HEK293 (cell line): ENCODE data around the gene AGFG1.

Source experiments
- CTCF ChIA-PET: fragments of 350-600 bp; formaldehyde crosslinking; extraction: SDS; loops from one replicate; lab custom pipeline; 2021; ENCODE audit warnings: antibody characterized with exemption; lab: Yijun Ruan, JAX
- POLR2A ChIA-PET: fragments of 300-600 bp; formaldehyde crosslinking; extraction: SDS; loops from one replicate; lab custom pipeline; 2020; ENCODE audit warnings: antibody characterized with exemption, inconsistent platforms; lab: Yijun Ruan, JAX
- H3K27ac ChIP-seq: fragments of 200-500 bp; sonication (Bioruptor generic); 2 replicates; pipeline ENCODE4 v1.5.1; 2014; ENCODE audit warnings: low read depth, low read length, control low read depth, inconsistent platforms; ENCODE audit errors: extremely low read depth
- H3K36me3 ChIP-seq, 2 experiments: fragments of 200-500 bp in 1 of 2; sonication (Bioruptor generic) in 1 of 2; 1 replicate in 1 of 2; 2 replicates in 1 of 2; pipeline ENCODE4 v1.5.1; 2014 to 2017; ENCODE audit warnings: inconsistent platforms in 2 of 2, low read length in 2 of 2; ENCODE audit not compliant: control insufficient read depth in 2 of 2, insufficient read depth in 1 of 2
- H3K4me1 ChIP-seq: fragments of 200-500 bp; sonication (Bioruptor generic); 2 replicates; pipeline ENCODE4 v1.5.1; 2014; ENCODE audit warnings: mild to moderate bottlenecking, low read length, inconsistent platforms; ENCODE audit not compliant: control insufficient read depth, insufficient read depth
- H3K4me3 ChIP-seq: 2 replicates; pipeline ENCODE4 v1.5.1; 2011; ENCODE audit warnings: low read depth, mild to moderate bottlenecking, control low read depth, low read length, moderate library complexity
- H3K9me3 ChIP-seq: fragments of 200-500 bp; sonication (Bioruptor generic); 2 replicates; pipeline ENCODE4 v1.5.1; 2014; ENCODE audit warnings: low read depth, low read length, inconsistent platforms; ENCODE audit not compliant: control insufficient read depth, insufficient read depth
- CTCF ChIP-seq: fragments of 450-650 bp; formaldehyde crosslinking; IDR thresholded peaks from 2 replicates; pipeline ENCODE4 v1.5.1; 2016; ENCODE audit warnings: missing biosample characterization, missing genetic modification characterization
- MZF1 ChIP-seq: fragments of 450-650 bp; formaldehyde crosslinking; IDR thresholded peaks from 2 replicates; pipeline ENCODE4 v1.5.1; 2017; ENCODE audit warnings: missing biosample characterization, missing genetic modification characterization, borderline replicate concordance
- PRDM10 ChIP-seq: fragments of 450-650 bp; formaldehyde crosslinking; IDR thresholded peaks from 2 replicates; pipeline ENCODE4 v1.5.1; 2016; ENCODE audit warnings: missing biosample characterization, missing genetic modification characterization
- SP3 ChIP-seq: fragments of 450-650 bp; formaldehyde crosslinking; IDR thresholded peaks from 2 replicates; pipeline ENCODE4 v1.5.1; 2016; ENCODE audit warnings: missing biosample characterization, missing genetic modification characterization
- ZFHX2 ChIP-seq: fragments of 450-650 bp; formaldehyde crosslinking; conservative IDR thresholded peaks from 2 replicates; pipeline ENCODE4 v1.5.1; 2016; ENCODE audit warnings: missing biosample characterization, missing genetic modification characterization
- ZNF174 ChIP-seq: fragments of 450-650 bp; formaldehyde crosslinking; IDR thresholded peaks from 2 replicates; pipeline ENCODE4 v1.5.0; 2017; ENCODE audit warnings: missing biosample characterization, mild to moderate bottlenecking, missing genetic modification characterization
- ZNF2 ChIP-seq: fragments of 450-650 bp; formaldehyde crosslinking; IDR thresholded peaks from 2 replicates; pipeline ENCODE4 v1.5.1; 2016; ENCODE audit warnings: missing biosample characterization, missing genetic modification characterization
- ZNF37A ChIP-seq: fragments of 450-650 bp; IDR thresholded peaks from 2 replicates; pipeline ENCODE4 v1.5.1; 2018; ENCODE audit warnings: missing biosample characterization, missing genetic modification characterization
- ZNF416 ChIP-seq: fragments of 450-650 bp; formaldehyde crosslinking; IDR thresholded peaks from 2 replicates; pipeline ENCODE4 v1.5.1; 2016; ENCODE audit warnings: missing biosample characterization, missing genetic modification characterization
- ZNF473 ChIP-seq: fragments of 450-650 bp; formaldehyde crosslinking; IDR thresholded peaks from 2 replicates; pipeline ENCODE4 v1.5.1; 2017; ENCODE audit warnings: missing biosample characterization, missing genetic modification characterization
- ZNF624 ChIP-seq: fragments of 450-650 bp; formaldehyde crosslinking; IDR thresholded peaks from 2 replicates; pipeline ENCODE4 v1.5.1; 2017; ENCODE audit warnings: missing biosample characterization, missing genetic modification characterization
- ZNF629 ChIP-seq: fragments of 450-650 bp; formaldehyde crosslinking; IDR thresholded peaks from 2 replicates; pipeline ENCODE4 v1.5.1; 2017; ENCODE audit warnings: missing biosample characterization, missing genetic modification characterization
- ZNF76 ChIP-seq: fragments of 450-650 bp; formaldehyde crosslinking; IDR thresholded peaks from 2 replicates; pipeline ENCODE4; 2016; ENCODE audit warnings: low read depth, missing biosample characterization, missing genetic modification characterization, borderline replicate concordance
- ZSCAN16 ChIP-seq: fragments of 450-650 bp; formaldehyde crosslinking; IDR thresholded peaks from 2 replicates; pipeline ENCODE4 v1.5.1; 2016; ENCODE audit warnings: missing biosample characterization, missing genetic modification characterization
- ZSCAN23 ChIP-seq: fragments of 450-650 bp; formaldehyde crosslinking; IDR thresholded peaks from 2 replicates; pipeline ENCODE4 v1.5.1; 2016; ENCODE audit warnings: missing biosample characterization, missing genetic modification characterization
- TF ChIP-seq, protein P1 (sequence below): fragments of 450-650 bp; formaldehyde crosslinking; IDR thresholded peaks from 2 replicates; pipeline ENCODE4 v1.5.1; 2016; ENCODE audit warnings: missing biosample characterization, missing genetic modification characterization
- TF ChIP-seq, protein P2 (sequence below): fragments of 450-650 bp; formaldehyde crosslinking; IDR thresholded peaks from 2 replicates; pipeline ENCODE4 v1.5.1; 2016; ENCODE audit warnings: missing biosample characterization, missing genetic modification characterization

AGFG1 gene

GRCh38 chr2:227456772-227457171, 15.2 kb upstream of the AGFG1 start:
- POLR2A ChIA-PET = no interaction called here

More at GRCh38 chr2:227456772-227457171, 15.2 kb upstream of the AGFG1 start:
- no peak overlapping the region for H3K4me3 ChIP-seq
- no peaks in the 10 kb centered on the region for H3K9me3 ChIP-seq
- H3K4me1 ChIP-seq = peaks cover 8% of the 10 kb centered on the region
- CTCF ChIA-PET = interaction anchor here (0.6 kb wide), 1 partner anchor 357 kb away, joined by 3 read pairs; the partner anchor contains the start of gene CCL20
- no peak for TF ChIP-seq ZNF2 (tag by site-specific recombination)
- no peak for TF ChIP-seq CTCF (tag by site-specific recombination)
- no peak for TF ChIP-seq ZSCAN16 (tag by site-specific recombination)
- no peak for TF ChIP-seq ZNF37A
- TF ChIP-seq ZNF174 = no peak
- no peak for TF ChIP-seq ZNF76 (tag by site-specific recombination)
- TF ChIP-seq PRDM10 (tag by site-specific recombination) = peak; percentile 72
- TF ChIP-seq ZNF416 (tag by site-specific recombination) = no peak
- TF ChIP-seq ZNF629 (tag by site-specific recombination) = 0 out of 2 replicates have a peak, but pooled peaks have one; percentile 29
- TF ChIP-seq ZNF473 (tag by site-specific recombination) = no peak
- TF ChIP-seq ZNF624 = no peak
- TF ChIP-seq MZF1 (tag by site-specific recombination) = no peak
- TF ChIP-seq ZFHX2 (tag by site-specific recombination) = peak; percentile 41; the same call in 1 of the 2 replicates
- TF ChIP-seq, protein P1, sequence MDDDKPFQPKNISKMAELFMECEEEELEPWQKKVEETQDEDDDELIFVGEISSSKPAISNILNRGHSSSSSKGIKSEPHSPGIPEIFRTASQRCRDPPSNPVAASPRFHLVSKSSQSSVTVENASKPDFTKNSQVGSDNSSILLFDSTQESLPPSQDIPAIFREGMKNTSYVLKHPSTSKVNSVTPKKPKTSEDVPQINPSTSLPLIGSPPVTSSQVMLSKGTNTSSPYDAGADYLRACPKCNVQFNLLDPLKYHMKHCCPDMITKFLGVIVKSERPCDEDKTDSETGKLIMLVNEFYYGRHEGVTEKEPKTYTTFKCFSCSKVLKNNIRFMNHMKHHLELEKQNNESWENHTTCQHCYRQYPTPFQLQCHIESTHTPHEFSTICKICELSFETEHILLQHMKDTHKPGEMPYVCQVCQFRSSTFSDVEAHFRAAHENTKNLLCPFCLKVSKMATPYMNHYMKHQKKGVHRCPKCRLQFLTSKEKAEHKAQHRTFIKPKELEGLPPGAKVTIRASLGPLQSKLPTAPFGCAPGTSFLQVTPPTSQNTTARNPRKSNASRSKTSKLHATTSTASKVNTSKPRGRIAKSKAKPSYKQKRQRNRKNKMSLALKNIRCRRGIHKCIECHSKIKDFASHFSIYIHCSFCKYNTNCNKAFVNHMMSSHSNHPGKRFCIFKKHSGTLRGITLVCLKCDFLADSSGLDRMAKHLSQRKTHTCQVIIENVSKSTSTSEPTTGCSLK (tag by site-specific recombination) = no peak
- no peak for TF ChIP-seq ZSCAN23 (tag by site-specific recombination)
- TF ChIP-seq SP3 (tag by site-specific recombination) = no peak
- TF ChIP-seq, protein P2, sequence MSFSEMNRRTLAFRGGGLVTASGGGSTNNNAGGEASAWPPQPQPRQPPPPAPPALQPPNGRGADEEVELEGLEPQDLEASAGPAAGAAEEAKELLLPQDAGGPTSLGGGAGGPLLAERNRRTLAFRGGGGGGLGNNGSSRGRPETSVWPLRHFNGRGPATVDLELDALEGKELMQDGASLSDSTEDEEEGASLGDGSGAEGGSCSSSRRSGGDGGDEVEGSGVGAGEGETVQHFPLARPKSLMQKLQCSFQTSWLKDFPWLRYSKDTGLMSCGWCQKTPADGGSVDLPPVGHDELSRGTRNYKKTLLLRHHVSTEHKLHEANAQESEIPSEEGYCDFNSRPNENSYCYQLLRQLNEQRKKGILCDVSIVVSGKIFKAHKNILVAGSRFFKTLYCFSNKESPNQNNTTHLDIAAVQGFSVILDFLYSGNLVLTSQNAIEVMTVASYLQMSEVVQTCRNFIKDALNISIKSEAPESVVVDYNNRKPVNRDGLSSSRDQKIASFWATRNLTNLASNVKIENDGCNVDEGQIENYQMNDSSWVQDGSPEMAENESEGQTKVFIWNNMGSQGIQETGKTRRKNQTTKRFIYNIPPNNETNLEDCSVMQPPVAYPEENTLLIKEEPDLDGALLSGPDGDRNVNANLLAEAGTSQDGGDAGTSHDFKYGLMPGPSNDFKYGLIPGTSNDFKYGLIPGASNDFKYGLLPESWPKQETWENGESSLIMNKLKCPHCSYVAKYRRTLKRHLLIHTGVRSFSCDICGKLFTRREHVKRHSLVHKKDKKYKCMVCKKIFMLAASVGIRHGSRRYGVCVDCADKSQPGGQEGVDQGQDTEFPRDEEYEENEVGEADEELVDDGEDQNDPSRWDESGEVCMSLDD (tag by site-specific recombination) = no peak
- no peak overlapping the region for H3K27ac ChIP-seq
- H3K36me3 ChIP-seq = no peaks in the 10 kb centered on the region
